ENCODE data around the gene TINAG. TPM values are rescaled to one million over a fixed set of nuclear protein-coding genes. Genes with fewer than 3 reads are reported as not detected.

The TINAG gene
- not detected in 2 replicates for total RNA-seq

GRCh38 chr6:54308289-54308985 is at the start of gene TINAG:
Gene TINAG, plus strand, starts transcription at chr6:54308441. Its CDS starts 110 bp downstream, at chr6:54308551.
- no peaks in the 10 kb centered on the region for H3K36me3 Mint-ChIP-seq (ENCODE audit: low read depth)
- no peaks in the 10 kb centered on the region for H3K27me3 Mint-ChIP-seq (ENCODE audit: low read depth)
- intact Hi-C loops (cut with micrococcal nuclease): no loop called here
- no peaks in the 10 kb centered on the region for H3K4me1 Mint-ChIP-seq (ENCODE audit: low read depth)
- H3K27ac Mint-ChIP-seq: no peak within 1 kb of the TSS
- H3K4me3 Mint-ChIP-seq (ENCODE audit: low read depth): no peak within 1 kb of the TSS
- no peak for DNase-seq (ENCODE audit: low spot score)
- no peaks in the 10 kb centered on the region for H3K9me3 Mint-ChIP-seq

- H3K4me3 Mint-ChIP-seq (ENCODE audit: low read depth): no peak overlapping the region
- intact Hi-C loops (cut with micrococcal nuclease): no loop called here
- no peak overlapping the region for H3K27ac Mint-ChIP-seq
- no peak for DNase-seq (ENCODE audit: low spot score)
- no peaks in the 10 kb centered on the region for H3K4me1 Mint-ChIP-seq (ENCODE audit: low read depth)
- H3K27me3 Mint-ChIP-seq (ENCODE audit: low read depth): no peaks in the 10 kb centered on the region
- H3K36me3 Mint-ChIP-seq (ENCODE audit: low read depth): no peaks in the 10 kb centered on the region
- no peaks in the 10 kb centered on the region for H3K9me3 Mint-ChIP-seq
Measured at GRCh38 chr6:54260025-54260424, 48.2 kb upstream of the TINAG start.

- Mint-ChIP-seq H3K27ac (no peak overlapping the region), H3K36me3 (ENCODE audit: low read depth) (no peaks in the 10 kb centered on the region), H3K4me3 (ENCODE audit: low read depth) (no peak overlapping the region), H3K4me1 (ENCODE audit: low read depth) (no peaks in the 10 kb centered on the region), H3K9me3 (no peaks in the 10 kb centered on the region), H3K27me3 (ENCODE audit: low read depth) (no peaks in the 10 kb centered on the region)
- no peak for DNase-seq (ENCODE audit: low spot score)
- intact Hi-C loops (cut with micrococcal nuclease): no loop called here
Measured at GRCh38 chr6:54262499-54262898, 45.7 kb upstream of the TINAG start.

GRCh38 chr6:54262971-54263370 is 45.3 kb upstream of the TINAG start:
- H3K27ac Mint-ChIP-seq: no peak overlapping the region
- no peaks in the 10 kb centered on the region for H3K9me3 Mint-ChIP-seq
- no peaks in the 10 kb centered on the region for H3K36me3 Mint-ChIP-seq (ENCODE audit: low read depth)
- H3K4me3 Mint-ChIP-seq (ENCODE audit: low read depth): no peak overlapping the region
- no peaks in the 10 kb centered on the region for H3K27me3 Mint-ChIP-seq (ENCODE audit: low read depth)
- intact Hi-C loops (cut with micrococcal nuclease): no loop called here
- DNase-seq (ENCODE audit: low spot score): no peak
- H3K4me1 Mint-ChIP-seq (ENCODE audit: low read depth): no peaks in the 10 kb centered on the region

GRCh38 chr6:54264581-54265272 is 43.5 kb upstream of the TINAG start:
- intact Hi-C loops (cut with micrococcal nuclease): no loop called here
- Mint-ChIP-seq H3K27ac (no peak overlapping the region), H3K4me1 (ENCODE audit: low read depth) (no peaks in the 10 kb centered on the region), H3K36me3 (ENCODE audit: low read depth) (no peaks in the 10 kb centered on the region), H3K9me3 (no peaks in the 10 kb centered on the region), H3K27me3 (ENCODE audit: low read depth) (no peaks in the 10 kb centered on the region), H3K4me3 (ENCODE audit: low read depth) (no peak overlapping the region)
- no peak for DNase-seq (ENCODE audit: low spot score)

- H3K4me1 Mint-ChIP-seq (ENCODE audit: low read depth): no peaks in the 10 kb centered on the region
- H3K27me3 Mint-ChIP-seq (ENCODE audit: low read depth): no peaks in the 10 kb centered on the region
- no peaks in the 10 kb centered on the region for H3K9me3 Mint-ChIP-seq
- H3K36me3 Mint-ChIP-seq (ENCODE audit: low read depth): no peaks in the 10 kb centered on the region
- no peak for DNase-seq (ENCODE audit: low spot score)
- intact Hi-C loops (cut with micrococcal nuclease): no loop called here
- H3K27ac Mint-ChIP-seq: no peak overlapping the region
- H3K4me3 Mint-ChIP-seq (ENCODE audit: low read depth): no peak overlapping the region
Measured at GRCh38 chr6:54266400-54266923, 41.8 kb upstream of the TINAG start.

GRCh38 chr6:54267798-54268197 is 40.4 kb upstream of the TINAG start:
- intact Hi-C loops (cut with micrococcal nuclease): no loop called here

GRCh38 chr6:54273214-54273820 is 34.9 kb upstream of the TINAG start:
- no peak for DNase-seq (ENCODE audit: low spot score)
- Mint-ChIP-seq H3K4me1 (ENCODE audit: low read depth) (no peaks in the 10 kb centered on the region), H3K9me3 (peaks cover 8% of the 10 kb centered on the region), H3K36me3 (ENCODE audit: low read depth) (no peaks in the 10 kb centered on the region), H3K4me3 (ENCODE audit: low read depth) (no peak overlapping the region), H3K27me3 (ENCODE audit: low read depth) (no peaks in the 10 kb centered on the region), H3K27ac (no peak overlapping the region)
- intact Hi-C loops (cut with micrococcal nuclease): no loop called here

More at GRCh38 chr6:54267798-54268197, 40.4 kb upstream of the TINAG start:
- Mint-ChIP-seq H3K27me3 (ENCODE audit: low read depth) (no peaks in the 10 kb centered on the region), H3K27ac (no peak overlapping the region), H3K36me3 (ENCODE audit: low read depth) (no peaks in the 10 kb centered on the region), H3K4me1 (ENCODE audit: low read depth) (no peaks in the 10 kb centered on the region), H3K9me3 (no peaks in the 10 kb centered on the region), H3K4me3 (ENCODE audit: low read depth) (no peak overlapping the region)
- no peak for DNase-seq (ENCODE audit: low spot score)

- intact Hi-C loops (cut with micrococcal nuclease): no loop called here
- H3K27ac Mint-ChIP-seq: no peak overlapping the region
Measured at GRCh38 chr6:54274383-54274782, 33.9 kb upstream of the TINAG start.

GRCh38 chr6:54282186-54282585 is 26.1 kb upstream of the TINAG start:
- Mint-ChIP-seq H3K27ac (no peak overlapping the region), H3K4me3 (ENCODE audit: low read depth) (no peak overlapping the region), H3K4me1 (ENCODE audit: low read depth) (no peaks in the 10 kb centered on the region), H3K9me3 (peaks cover 6% of the 10 kb centered on the region), H3K27me3 (ENCODE audit: low read depth) (no peaks in the 10 kb centered on the region), H3K36me3 (ENCODE audit: low read depth) (no peaks in the 10 kb centered on the region)
- DNase-seq (ENCODE audit: low spot score): no peak
- intact Hi-C loops (cut with micrococcal nuclease): no loop called here

More at GRCh38 chr6:54274383-54274782, 33.9 kb upstream of the TINAG start:
- DNase-seq (ENCODE audit: low spot score): no peak
- H3K4me3 Mint-ChIP-seq (ENCODE audit: low read depth): no peak overlapping the region
- no peaks in the 10 kb centered on the region for H3K4me1 Mint-ChIP-seq (ENCODE audit: low read depth)
- peaks cover 8% of the 10 kb centered on the region for H3K9me3 Mint-ChIP-seq
- no peaks in the 10 kb centered on the region for H3K36me3 Mint-ChIP-seq (ENCODE audit: low read depth)
- H3K27me3 Mint-ChIP-seq (ENCODE audit: low read depth): no peaks in the 10 kb centered on the region

- Mint-ChIP-seq H3K36me3 (ENCODE audit: low read depth) (no peaks in the 10 kb centered on the region), H3K4me3 (ENCODE audit: low read depth) (no peak overlapping the region), H3K9me3 (no peaks in the 10 kb centered on the region), H3K27me3 (ENCODE audit: low read depth) (no peaks in the 10 kb centered on the region), H3K4me1 (ENCODE audit: low read depth) (no peaks in the 10 kb centered on the region), H3K27ac (no peak overlapping the region)
- intact Hi-C loops (cut with micrococcal nuclease): no loop called here
- no peak for DNase-seq (ENCODE audit: low spot score)
Measured at GRCh38 chr6:54284161-54284860, 23.9 kb upstream of the TINAG start.

GRCh38 chr6:54285595-54285994 is 22.6 kb upstream of the TINAG start:
- Mint-ChIP-seq H3K9me3 (no peaks in the 10 kb centered on the region), H3K4me3 (ENCODE audit: low read depth) (no peak overlapping the region), H3K27me3 (ENCODE audit: low read depth) (no peaks in the 10 kb centered on the region), H3K4me1 (ENCODE audit: low read depth) (no peaks in the 10 kb centered on the region), H3K27ac (no peak overlapping the region), H3K36me3 (ENCODE audit: low read depth) (no peaks in the 10 kb centered on the region)
- intact Hi-C loops (cut with micrococcal nuclease): no loop called here
- DNase-seq (ENCODE audit: low spot score): no peak
